ENCODE results near the gene CCDC92.

Gene CCDC92

DNA sequence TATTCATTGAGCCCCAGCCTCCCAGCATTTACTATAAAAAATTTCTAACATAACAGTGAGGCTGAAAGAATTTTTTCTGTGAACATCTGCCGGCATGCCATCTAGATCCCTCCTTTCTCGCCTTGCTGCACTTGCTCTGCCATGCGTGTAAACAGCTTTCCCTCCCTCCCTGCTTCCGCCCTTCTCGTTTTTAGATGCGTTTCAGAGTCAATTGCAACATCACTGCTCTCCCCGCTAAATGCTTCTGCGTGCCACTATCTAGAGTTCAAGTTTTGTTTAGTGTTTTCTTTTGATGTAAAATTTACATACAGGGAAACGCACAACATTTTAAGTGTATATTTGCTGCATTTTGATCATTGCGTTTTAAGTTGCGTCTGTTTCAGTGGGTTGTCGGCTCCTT is 83.6 kb downstream of the CCDC92 start:
- intact Hi-C loops (cut with DNase I; ENCODE audit: low total_unique reads): no loop called here
- H3K4me3 ChIP-seq: no peak overlapping the region

DNA sequence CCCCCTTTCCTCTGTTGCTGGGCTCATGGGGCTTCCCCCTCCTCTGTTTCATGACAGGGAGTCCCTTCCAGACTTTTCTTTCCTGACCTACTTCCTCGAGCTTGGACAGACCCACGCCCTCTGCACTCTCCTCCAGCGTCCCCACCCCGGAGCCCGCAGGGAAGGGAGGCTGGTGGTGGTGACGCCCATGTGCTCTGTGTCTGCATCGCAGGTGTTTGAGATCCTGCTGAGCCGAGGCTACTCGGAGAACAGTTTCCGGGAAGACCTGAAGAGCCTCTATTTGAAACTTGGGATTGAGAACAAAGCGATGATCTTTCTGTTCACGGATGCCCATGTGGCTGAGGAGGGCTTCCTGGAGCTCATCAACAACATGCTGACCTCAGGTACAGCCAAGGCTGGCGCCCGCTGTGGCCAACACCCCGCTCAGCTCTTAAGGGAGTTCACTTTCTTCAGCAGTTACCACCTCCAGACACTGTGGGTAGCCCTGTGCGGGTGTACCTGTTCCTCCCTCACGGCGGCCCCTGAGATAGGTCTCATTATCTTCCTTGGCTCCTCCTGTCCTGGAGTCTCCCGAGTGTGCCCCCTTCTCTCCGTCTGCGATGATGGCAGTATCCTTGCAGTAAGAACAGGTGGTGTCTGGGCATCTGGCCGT is 85.6 kb downstream of the CCDC92 start:
- TF ChIP-seq, protein P1, sequence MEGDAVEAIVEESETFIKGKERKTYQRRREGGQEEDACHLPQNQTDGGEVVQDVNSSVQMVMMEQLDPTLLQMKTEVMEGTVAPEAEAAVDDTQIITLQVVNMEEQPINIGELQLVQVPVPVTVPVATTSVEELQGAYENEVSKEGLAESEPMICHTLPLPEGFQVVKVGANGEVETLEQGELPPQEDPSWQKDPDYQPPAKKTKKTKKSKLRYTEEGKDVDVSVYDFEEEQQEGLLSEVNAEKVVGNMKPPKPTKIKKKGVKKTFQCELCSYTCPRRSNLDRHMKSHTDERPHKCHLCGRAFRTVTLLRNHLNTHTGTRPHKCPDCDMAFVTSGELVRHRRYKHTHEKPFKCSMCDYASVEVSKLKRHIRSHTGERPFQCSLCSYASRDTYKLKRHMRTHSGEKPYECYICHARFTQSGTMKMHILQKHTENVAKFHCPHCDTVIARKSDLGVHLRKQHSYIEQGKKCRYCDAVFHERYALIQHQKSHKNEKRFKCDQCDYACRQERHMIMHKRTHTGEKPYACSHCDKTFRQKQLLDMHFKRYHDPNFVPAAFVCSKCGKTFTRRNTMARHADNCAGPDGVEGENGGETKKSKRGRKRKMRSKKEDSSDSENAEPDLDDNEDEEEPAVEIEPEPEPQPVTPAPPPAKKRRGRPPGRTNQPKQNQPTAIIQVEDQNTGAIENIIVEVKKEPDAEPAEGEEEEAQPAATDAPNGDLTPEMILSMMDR (IDR thresholded peaks at IDR 0.05): no peak
- Histone ChIP-seq H3K9me3 (peaks cover 0 to 7% (median 0%) of the 10 kb centered on the region in 3 donors), H3K4me3 (no peak overlapping the region), H3K4me1 (no peaks in the 10 kb centered on the region), H3K27me3 (peaks cover 0 to 48% of the 10 kb centered on the region in 2 donors), H3K27ac (no peak overlapping the region), H3K36me3 (no peaks in the 10 kb centered on the region)
- intact Hi-C loops (cut with DNase I; ENCODE audit: low total_unique reads): no loop called here
- no peak for DNase-seq

More for the DNA sequence above, 83.6 kb downstream of the CCDC92 start:
- Histone ChIP-seq H3K27ac (no peak overlapping the region), H3K9me3 (peaks cover 0 to 7% (median 0%) of the 10 kb centered on the region in 3 donors), H3K36me3 (no peaks in the 10 kb centered on the region), H3K27me3 (peaks cover 0 to 59% of the 10 kb centered on the region in 2 donors), H3K4me1 (no peaks in the 10 kb centered on the region)
- DNase-seq: no peak
- TF ChIP-seq, protein P1 (IDR thresholded peaks at IDR 0.05): no peak

DNA sequence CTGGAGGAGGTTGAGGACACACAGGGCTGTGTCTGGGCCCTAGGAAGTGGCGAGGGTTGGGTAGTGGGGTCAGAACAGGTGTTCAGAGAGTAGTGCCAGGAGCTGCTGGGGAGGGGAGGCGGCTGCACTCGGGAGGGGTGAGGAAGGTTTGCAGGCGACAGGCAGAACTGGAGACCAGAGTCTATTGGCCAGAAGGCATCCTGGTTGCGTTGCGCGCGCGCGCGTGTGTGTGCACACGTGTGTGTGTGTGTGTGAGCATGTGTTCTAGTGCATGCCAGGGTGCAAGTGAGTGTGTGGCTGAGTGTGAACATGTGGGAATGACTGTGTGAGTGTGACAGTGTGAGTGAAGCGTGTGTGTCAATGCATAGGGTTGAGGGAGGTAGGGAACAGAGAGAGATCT is 86.4 kb downstream of the CCDC92 start:
- H3K4me3 ChIP-seq: no peak overlapping the region
- peaks cover 0 to 40% of the 10 kb centered on the region in 2 donors for H3K27me3 ChIP-seq
- H3K9me3 ChIP-seq: peaks cover 0 to 7% (median 0%) of the 10 kb centered on the region in 3 donors
- H3K36me3 ChIP-seq: no peaks in the 10 kb centered on the region
- H3K27ac ChIP-seq: no peak overlapping the region
- intact Hi-C loops (cut with DNase I; ENCODE audit: low total_unique reads): no loop called here
- H3K4me1 ChIP-seq: no peaks in the 10 kb centered on the region
- TF ChIP-seq, protein P1 (IDR thresholded peaks at IDR 0.05): no peak
- DNase-seq: no peak
